Neural cell (in vitro differentiated cells): ENCODE data around the gene APBB2. TPM values are rescaled to one million over a fixed set of nuclear protein-coding genes. Genes with fewer than 3 reads are reported as not detected.

Experiments used
- H2AFZ ChIP-seq: fragments of 200-600, 300-800 bp; sonication (generic), shearing (Covaris generic); 2 replicates; pipeline ENCODE4 v1.6.0; 2014; ENCODE audit warnings: low read depth, mild to moderate bottlenecking, antibody characterized with exemption, low read length, moderate library complexity
- H3F3A ChIP-seq: fragments of 200-600 bp; shearing (Covaris generic); 2 replicates; pipeline ENCODE4 v1.6.1; 2016; ENCODE audit warnings: mild to moderate bottlenecking, moderate library complexity, mixed read lengths, antibody characterized with exemption, low read length; ENCODE audit not compliant: insufficient read depth, poor library complexity, severe bottlenecking
- H3K27ac ChIP-seq: fragments of 200-600, 300-800 bp; sonication (generic), shearing (Covaris generic); 2 replicates; pipeline ENCODE4 v1.5.1; 2014; ENCODE audit warnings: mild to moderate bottlenecking, low read length, moderate library complexity
- H3K27me3 ChIP-seq: fragments of 300-800, 200-600 bp; sonication (generic), shearing (Covaris generic); 2 replicates; pipeline ENCODE4 v1.6.0; 2014; ENCODE audit warnings: mild to moderate bottlenecking, low read depth, low read length, moderate library complexity; ENCODE audit not compliant: insufficient read depth
- H3K36me3 ChIP-seq: fragments of 300-800, 200-600 bp; sonication (generic), shearing (Covaris generic); 2 replicates; pipeline ENCODE4 v1.5.1; 2014; ENCODE audit warnings: mild to moderate bottlenecking, antibody characterized with exemption, low read length, moderate library complexity; ENCODE audit not compliant: insufficient read depth
- H3K4me2 ChIP-seq: fragments of 300-800, 200-600 bp; sonication (generic), shearing (Covaris generic); 2 replicates; pipeline ENCODE4 v1.6.0; 2014; ENCODE audit warnings: mild to moderate bottlenecking, low read length
- H3K4me3 ChIP-seq: fragments of 300-800, 200-600 bp; sonication (generic), shearing (Covaris generic); 2 replicates; pipeline ENCODE4 v1.5.1; 2014; ENCODE audit warnings: mild to moderate bottlenecking, low read length, moderate library complexity
- H3K79me2 ChIP-seq: fragments of 200-600 bp; shearing (Covaris generic); replicated peaks from 2 replicates; pipeline ENCODE4 v1.6.0; 2014; ENCODE audit warnings: mild to moderate bottlenecking, low read length, moderate library complexity; ENCODE audit not compliant: insufficient read depth
- H3K9ac ChIP-seq: fragments of 300-800, 200-600 bp; sonication (generic), shearing (Covaris generic); 2 replicates; pipeline ENCODE4 v1.6.1; 2016; ENCODE audit warnings: mild to moderate bottlenecking, low read length, mixed read lengths
- H3K9me2 ChIP-seq: fragments of 200-600 bp; shearing (Covaris generic); 2 replicates; pipeline ENCODE4 v1.6.1; 2016; ENCODE audit warnings: mild to moderate bottlenecking, low read length, mixed read lengths; ENCODE audit not compliant: insufficient read depth
- H3K9me3 ChIP-seq: fragments of 200-600, 300-800 bp; sonication (generic), shearing (Covaris generic); 2 replicates; pipeline ENCODE4 v1.6.1; 2016; ENCODE audit warnings: mild to moderate bottlenecking, mixed run types, low read length, moderate library complexity, mixed read lengths
- H4K20me1 ChIP-seq: fragments of 200-600 bp; shearing (Covaris generic); 2 replicates; pipeline ENCODE4 v1.6.1; 2016; ENCODE audit warnings: mild to moderate bottlenecking, mixed run types; ENCODE audit not compliant: insufficient read depth
- EP300 ChIP-seq: fragments of 450-650 bp; conservative IDR thresholded peaks from 2 replicates; pipeline ENCODE4 v1.6.1; 2014; ENCODE audit warnings: antibody characterized with exemption, mild to moderate bottlenecking, moderate library complexity; ENCODE audit not compliant: poor library complexity, severe bottlenecking
- EZH2 ChIP-seq: fragments of 200-600, 300-800 bp; shearing (Covaris generic), sonication (generic); IDR thresholded peaks from 2 replicates; pipeline ENCODE4 v1.6.1; 2014; ENCODE audit warnings: antibody characterized with exemption, low read length, borderline replicate concordance, mild to moderate bottlenecking; ENCODE audit not compliant: insufficient read depth, poor library complexity, severe bottlenecking
- MXI1 ChIP-seq: fragments of 450-650 bp; conservative IDR thresholded peaks from 2 replicates; pipeline ENCODE4 v1.6.1; 2014; ENCODE audit warnings: antibody characterized with exemption, mild to moderate bottlenecking; ENCODE audit not compliant: poor library complexity, severe bottlenecking
- POLR2AphosphoS5 ChIP-seq: IDR thresholded peaks from 2 replicates; pipeline ENCODE4 v1.6.1; 2012
- RAD21 ChIP-seq: fragments of 450-650 bp; conservative IDR thresholded peaks from 2 replicates; pipeline ENCODE4 v1.6.1; 2014; ENCODE audit warnings: antibody characterized with exemption, mild to moderate bottlenecking, moderate library complexity
- SMC3 ChIP-seq: fragments of 450-650 bp; conservative IDR thresholded peaks from 2 replicates; pipeline ENCODE4 v1.6.1; 2014; ENCODE audit warnings: antibody characterized with exemption, mild to moderate bottlenecking, moderate library complexity; ENCODE audit not compliant: poor library complexity
- TAF1 ChIP-seq: IDR thresholded peaks from 2 replicates; pipeline ENCODE4 v1.6.1; 2012; ENCODE audit warnings: low read depth
- polyA plus RNA-seq: library from polyadenylated mRNA; depleted of rRNA; stranded (reverse); fragments of >200 nt; gene quantifications from 2 replicates; pipeline ENCODE4 v1.2.3, GENCODE V29; 2014
- TF ChIP-seq, protein P1 (sequence below): IDR thresholded peaks from 2 replicates; pipeline ENCODE4 v1.6.1; 2012; ENCODE audit warnings: borderline replicate concordance
- TF ChIP-seq, protein P2 (sequence below): fragments of 450-650 bp; IDR thresholded peaks from 2 replicates; pipeline ENCODE4 v1.5.1; 2014; ENCODE audit warnings: antibody characterized with exemption, mild to moderate bottlenecking, moderate library complexity; ENCODE audit not compliant: poor library complexity, severe bottlenecking

The APBB2 gene
- polyA plus RNA-seq, 1 donor from 2014 or later: 41.9 TPM

DNA sequence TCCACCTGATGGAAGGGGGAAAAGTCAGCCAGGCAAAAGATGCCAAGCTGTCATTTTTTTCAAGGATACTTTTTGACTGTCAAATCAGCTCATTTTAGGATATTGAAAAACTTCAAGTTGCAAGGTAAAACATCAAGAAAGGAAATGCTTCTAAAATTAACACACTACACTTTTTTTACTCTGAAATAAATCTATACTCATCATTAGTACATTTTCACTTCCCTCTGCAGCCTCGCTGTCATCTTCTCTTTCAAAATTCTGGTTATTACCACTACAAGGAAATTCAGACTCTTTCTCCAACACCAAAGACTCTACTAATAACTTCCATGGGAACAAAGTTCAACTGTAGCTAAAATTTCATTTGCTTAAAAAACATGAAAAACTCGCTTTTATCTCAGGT lies 41.6 kb downstream of the APBB2 start:
- Histone ChIP-seq H3K4me2 (no peak overlapping the region), H3F3A (no peaks in the 10 kb centered on the region), H3K4me3 (no peak overlapping the region), H3K27ac (no peak overlapping the region), H2AFZ (no peak overlapping the region), H3K36me3 (no peaks in the 10 kb centered on the region), H3K79me2 (peaks cover 6% of the 10 kb centered on the region), H3K9ac (no peak overlapping the region), H3K27me3 (no peaks in the 10 kb centered on the region), H3K9me2 (no peaks in the 10 kb centered on the region), H3K9me3 (no peaks in the 10 kb centered on the region), H4K20me1 (no peaks in the 10 kb centered on the region)
- TF ChIP-seq MXI1 (no peak), EZH2 (no peak), EP300 (no peak), RAD21 (no peak), SMC3 (no peak), TAF1 (no peak), POLR2AphosphoS5 (no peak)
- TF ChIP-seq, protein P1, sequence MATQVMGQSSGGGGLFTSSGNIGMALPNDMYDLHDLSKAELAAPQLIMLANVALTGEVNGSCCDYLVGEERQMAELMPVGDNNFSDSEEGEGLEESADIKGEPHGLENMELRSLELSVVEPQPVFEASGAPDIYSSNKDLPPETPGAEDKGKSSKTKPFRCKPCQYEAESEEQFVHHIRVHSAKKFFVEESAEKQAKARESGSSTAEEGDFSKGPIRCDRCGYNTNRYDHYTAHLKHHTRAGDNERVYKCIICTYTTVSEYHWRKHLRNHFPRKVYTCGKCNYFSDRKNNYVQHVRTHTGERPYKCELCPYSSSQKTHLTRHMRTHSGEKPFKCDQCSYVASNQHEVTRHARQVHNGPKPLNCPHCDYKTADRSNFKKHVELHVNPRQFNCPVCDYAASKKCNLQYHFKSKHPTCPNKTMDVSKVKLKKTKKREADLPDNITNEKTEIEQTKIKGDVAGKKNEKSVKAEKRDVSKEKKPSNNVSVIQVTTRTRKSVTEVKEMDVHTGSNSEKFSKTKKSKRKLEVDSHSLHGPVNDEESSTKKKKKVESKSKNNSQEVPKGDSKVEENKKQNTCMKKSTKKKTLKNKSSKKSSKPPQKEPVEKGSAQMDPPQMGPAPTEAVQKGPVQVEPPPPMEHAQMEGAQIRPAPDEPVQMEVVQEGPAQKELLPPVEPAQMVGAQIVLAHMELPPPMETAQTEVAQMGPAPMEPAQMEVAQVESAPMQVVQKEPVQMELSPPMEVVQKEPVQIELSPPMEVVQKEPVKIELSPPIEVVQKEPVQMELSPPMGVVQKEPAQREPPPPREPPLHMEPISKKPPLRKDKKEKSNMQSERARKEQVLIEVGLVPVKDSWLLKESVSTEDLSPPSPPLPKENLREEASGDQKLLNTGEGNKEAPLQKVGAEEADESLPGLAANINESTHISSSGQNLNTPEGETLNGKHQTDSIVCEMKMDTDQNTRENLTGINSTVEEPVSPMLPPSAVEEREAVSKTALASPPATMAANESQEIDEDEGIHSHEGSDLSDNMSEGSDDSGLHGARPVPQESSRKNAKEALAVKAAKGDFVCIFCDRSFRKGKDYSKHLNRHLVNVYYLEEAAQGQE: no peak
- TF ChIP-seq, protein P2, sequence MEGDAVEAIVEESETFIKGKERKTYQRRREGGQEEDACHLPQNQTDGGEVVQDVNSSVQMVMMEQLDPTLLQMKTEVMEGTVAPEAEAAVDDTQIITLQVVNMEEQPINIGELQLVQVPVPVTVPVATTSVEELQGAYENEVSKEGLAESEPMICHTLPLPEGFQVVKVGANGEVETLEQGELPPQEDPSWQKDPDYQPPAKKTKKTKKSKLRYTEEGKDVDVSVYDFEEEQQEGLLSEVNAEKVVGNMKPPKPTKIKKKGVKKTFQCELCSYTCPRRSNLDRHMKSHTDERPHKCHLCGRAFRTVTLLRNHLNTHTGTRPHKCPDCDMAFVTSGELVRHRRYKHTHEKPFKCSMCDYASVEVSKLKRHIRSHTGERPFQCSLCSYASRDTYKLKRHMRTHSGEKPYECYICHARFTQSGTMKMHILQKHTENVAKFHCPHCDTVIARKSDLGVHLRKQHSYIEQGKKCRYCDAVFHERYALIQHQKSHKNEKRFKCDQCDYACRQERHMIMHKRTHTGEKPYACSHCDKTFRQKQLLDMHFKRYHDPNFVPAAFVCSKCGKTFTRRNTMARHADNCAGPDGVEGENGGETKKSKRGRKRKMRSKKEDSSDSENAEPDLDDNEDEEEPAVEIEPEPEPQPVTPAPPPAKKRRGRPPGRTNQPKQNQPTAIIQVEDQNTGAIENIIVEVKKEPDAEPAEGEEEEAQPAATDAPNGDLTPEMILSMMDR: no peak

DNA sequence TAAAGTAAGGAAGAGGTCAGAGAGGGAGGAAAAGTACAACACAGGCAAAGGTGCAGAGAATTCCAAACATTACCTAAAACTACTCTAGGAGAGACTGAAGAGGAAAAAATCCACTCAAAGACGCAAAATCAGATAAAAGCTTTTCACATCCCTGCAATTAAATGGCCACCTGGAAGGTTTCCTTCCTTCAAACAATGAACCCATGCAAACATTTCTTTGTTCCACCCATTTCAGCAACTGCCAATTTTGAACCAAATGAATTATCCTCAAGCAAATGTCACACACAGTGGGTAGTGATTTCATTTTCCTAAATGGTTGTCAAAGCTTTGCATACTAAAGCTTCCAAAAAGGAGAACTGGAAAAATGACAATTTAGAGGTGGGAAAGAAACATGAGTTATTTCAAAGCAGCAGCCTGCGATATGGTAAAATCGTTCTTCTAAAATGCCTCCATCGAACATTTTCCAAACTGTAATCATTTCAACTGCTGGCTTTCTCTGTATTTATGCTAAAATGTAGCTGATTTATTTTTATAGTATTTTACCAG lies 45.0 kb downstream of the APBB2 start:
- H3K27ac ChIP-seq: no peak overlapping the region

More for the DNA sequence above, 45.0 kb downstream of the APBB2 start:
- Histone ChIP-seq H3K4me2 (no peak overlapping the region), H3K4me3 (no peak overlapping the region), H3F3A (no peaks in the 10 kb centered on the region), H3K9ac (no peak overlapping the region), H2AFZ (no peak overlapping the region), H4K20me1 (no peaks in the 10 kb centered on the region), H3K36me3 (no peaks in the 10 kb centered on the region), H3K27me3 (no peaks in the 10 kb centered on the region), H3K9me3 (peaks cover 3% of the 10 kb centered on the region), H3K79me2 (no peaks in the 10 kb centered on the region), H3K9me2 (no peaks in the 10 kb centered on the region)
- TF ChIP-seq, protein P2: no peak
- TF ChIP-seq EZH2 (no peak), RAD21 (no peak), SMC3 (no peak), TAF1 (no peak)
- TF ChIP-seq, protein P1: no peak
